Measurements from ENCODE around the gene TRMT10A.

Gene TRMT10A, protein sequence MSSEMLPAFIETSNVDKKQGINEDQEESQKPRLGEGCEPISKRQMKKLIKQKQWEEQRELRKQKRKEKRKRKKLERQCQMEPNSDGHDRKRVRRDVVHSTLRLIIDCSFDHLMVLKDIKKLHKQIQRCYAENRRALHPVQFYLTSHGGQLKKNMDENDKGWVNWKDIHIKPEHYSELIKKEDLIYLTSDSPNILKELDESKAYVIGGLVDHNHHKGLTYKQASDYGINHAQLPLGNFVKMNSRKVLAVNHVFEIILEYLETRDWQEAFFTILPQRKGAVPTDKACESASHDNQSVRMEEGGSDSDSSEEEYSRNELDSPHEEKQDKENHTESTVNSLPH
- total RNA-seq: 8.6 to 9.0 reads per million in 2 donors

- peak; percentile 86 for DNase-seq
Measured at GRCh38 chr4:99563310-99564186, at the start of gene TRMT10A. Gene TRMT10A, minus strand, starts transcription at chr4:99564039. Its CDS starts 4,701 bp downstream, at chr4:99559338.

DNA sequence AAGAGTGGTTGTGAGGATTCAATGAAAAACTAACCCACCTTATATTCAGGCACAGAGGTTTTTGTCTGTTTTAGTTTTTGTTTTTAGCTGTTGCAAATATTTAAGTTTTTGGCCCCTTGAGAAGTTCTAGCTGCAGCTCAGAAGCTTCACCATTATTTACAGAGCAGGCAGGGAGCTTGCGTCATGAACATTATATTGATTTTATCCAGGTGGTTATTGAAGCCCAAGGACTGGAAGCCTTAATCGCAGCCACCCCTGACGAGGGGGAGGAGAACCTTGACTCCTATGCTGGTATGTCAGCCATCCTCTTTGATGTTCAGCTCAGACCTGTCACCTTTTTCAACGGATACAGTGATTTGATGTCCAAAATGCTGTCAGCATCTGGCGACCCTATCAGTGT is 48.9 kb upstream of the TRMT10A start:
- DNase-seq: no peak

GRCh38 chr4:99612281-99612680 is 48.4 kb upstream of the TRMT10A start:
- DNase-seq: no peak

DNA sequence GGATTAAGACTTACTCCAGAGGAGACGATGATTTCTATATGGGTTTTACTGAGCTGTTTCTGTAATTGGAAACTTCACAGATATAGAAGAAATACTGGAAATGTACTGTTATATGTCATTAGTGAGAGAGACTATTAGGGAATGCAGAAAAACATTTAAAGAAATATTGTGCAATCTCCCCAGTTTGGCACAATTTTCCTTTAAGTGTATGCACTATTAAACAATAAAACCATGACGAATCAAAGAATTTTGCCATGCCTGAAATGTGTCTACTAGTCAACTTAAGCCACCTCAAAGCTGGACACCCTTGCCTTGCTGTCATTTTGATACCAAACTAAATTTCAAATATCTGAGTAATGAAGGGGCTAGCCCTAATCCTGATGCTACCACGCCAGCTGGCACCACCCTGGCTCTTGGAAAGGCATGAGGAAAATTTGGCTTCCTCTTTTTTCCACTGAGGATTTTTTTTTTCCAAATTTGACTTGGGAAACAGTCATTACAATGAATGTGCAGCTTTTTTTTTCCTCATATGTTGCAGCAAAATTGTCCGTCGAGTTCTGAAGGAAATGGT is 46.9 kb upstream of the TRMT10A start:
- DNase-seq: no peak

GRCh38 chr4:99608417-99608816 is 44.6 kb upstream of the TRMT10A start:
- DNase-seq: no peak

DNA sequence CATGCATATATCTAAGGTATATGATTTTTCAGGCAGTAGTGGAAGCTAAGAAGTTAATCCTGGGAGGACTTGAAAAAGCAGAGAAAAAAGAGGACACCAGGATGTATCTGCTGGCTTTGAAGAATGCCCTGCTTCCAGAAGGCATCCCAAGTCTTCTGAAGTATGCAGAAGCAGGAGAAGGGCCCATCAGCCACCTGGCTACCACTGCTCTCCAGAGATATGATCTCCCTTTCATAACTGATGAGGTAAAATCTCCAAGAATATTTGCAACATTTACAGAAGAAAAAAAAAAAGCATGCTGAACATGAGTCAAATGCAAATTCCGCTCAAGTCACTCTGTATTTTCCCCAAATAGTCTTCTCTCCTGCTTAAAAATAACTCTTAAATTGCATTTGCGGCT is 42.9 kb upstream of the TRMT10A start:
- no peak for DNase-seq

- DNase-seq: no peak
Measured at GRCh38 chr4:99594818-99595217, 31.0 kb upstream of the TRMT10A start.

- no peak for DNase-seq
Measured at GRCh38 chr4:99593781-99594641, 30.2 kb upstream of the TRMT10A start.

DNA sequence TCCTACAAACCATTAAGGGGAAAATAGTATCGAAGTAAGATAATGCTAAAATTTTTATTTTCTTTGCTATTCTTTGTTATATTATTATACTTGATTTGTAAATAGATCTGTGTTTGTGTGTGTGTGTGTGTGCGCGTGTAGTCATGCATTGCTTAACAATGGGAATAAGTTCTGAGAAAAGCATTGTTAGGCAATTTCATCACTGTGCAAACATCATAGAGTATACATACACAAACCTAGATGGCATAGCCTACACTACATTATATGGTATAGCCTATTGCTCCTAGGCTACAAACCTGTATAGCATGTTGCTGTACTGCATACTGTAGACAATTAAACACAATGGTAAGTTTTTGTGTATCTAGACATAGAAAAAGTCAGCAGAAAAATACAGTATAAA is 27.9 kb upstream of the TRMT10A start:
- DNase-seq: no peak

DNA sequence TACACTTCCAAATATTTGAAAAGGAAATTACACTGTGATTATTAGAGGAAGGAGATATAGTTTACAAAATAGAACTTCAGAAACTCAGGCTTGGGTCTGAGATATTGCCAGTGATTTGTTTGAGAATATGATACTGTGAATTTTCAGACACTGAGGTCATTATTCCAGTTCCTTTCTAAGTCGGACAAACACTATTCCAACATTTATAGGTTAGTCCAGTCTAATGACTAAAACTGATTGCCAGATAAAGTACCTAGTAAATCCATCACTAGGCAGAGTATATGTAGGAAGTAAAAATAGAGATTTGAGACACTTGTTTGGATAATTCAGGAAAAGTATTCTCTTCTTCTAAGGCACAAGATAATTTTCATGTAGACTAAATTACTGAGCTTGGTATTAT is 24.0 kb upstream of the TRMT10A start:
- DNase-seq: no peak

DNA sequence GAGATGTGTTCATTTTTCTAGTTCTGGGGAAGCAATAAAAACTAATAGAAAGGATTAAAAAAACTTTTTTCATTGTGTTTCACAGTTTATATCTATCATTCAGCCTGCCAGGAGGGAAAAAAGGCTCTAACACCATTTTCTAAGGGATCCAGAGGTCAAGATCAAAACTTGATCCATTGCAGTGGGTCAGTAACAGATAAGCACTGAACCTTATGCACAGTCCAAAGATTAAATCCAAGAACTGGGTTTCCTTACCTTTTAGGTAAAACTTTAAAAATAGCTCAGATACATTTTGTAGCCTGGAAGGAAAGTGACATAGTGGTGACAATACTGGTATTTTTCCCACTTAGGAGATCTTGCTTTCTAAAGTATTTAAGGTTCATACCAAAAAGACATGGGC is 23.5 kb upstream of the TRMT10A start:
- no peak for DNase-seq

- DNase-seq: no peak
Measured at GRCh38 chr4:99586797-99587196, 23.0 kb upstream of the TRMT10A start.

GRCh38 chr4:99586322-99586721 is 22.5 kb upstream of the TRMT10A start:
- DNase-seq: no peak

DNA sequence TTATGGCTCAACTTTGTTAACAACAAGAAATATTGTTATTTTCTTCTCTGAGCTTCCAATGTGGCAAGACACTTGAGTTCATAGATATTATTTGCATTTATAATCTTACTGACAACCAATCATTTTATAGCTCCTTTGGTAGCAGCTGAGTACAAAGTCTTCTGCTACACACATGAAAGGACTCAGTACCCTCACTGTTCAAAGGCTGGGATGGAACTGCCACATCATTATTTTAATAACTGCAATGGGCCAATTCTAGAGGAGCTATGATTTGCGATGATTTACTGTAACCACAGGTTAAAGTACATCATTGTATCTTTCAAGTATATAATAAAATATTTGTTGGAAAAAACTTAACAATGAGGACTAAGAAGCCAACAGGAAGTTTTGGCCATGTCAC is 21.7 kb upstream of the TRMT10A start:
- no peak for DNase-seq

DNA sequence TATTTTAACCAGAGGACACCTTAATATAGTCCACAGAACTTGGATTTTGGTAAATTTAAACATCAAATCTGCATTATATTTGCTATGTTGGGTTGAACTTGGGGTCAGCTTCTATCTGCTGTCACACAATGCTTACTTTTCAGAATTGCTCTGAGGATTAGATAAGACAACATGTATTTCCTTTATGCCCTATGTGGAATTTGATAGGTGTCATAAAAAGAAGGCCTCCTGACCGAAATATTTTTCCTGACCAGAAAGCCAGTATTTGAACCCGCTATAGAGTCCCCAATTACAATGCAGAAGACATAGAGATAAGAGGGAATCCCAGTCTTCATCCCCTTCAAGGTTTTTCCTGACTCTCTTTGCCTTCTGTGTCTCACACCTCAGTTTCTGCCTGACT is 14.9 kb upstream of the TRMT10A start:
- no peak for DNase-seq

DNA sequence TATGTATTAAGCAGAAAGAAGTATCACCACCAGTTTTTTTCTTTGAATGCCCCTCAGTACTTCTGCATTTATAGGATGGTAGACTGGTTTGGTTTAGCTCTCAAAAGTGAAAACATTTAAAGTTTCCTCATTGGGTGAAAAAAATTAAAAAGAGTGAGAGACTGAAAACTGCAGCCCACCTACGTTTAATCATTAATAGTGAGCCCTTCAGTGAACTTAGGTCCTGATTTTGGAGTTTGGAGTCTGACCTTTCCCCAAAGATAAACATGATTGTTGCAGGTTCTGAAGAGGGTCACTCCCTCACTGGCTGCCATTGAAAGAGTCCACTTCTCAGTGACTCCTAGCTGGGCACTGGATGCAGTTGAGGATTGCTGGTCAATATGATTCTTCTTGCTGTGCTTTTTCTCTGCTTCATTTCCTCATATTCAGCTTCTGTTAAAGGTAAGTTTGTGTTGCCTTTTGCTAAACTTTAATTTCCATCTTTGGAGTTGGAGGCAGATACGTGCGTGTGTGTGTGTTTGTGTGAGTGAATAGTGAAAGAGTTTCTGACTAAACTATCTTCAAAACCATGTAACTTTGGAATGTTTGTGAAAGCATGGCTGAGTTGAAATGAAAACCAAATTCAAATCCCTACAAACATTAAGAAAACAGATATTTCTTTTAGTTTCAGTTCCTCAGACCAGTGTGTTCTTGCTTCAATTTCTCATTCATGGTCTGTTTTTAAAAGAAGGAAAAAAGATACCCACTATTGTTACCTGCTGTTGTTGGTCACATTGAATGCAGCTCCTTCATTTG is 10.9 kb upstream of the TRMT10A start, which contains the start of gene MTTP:
Gene MTTP, plus strand, starts transcription at position 295 of the 795 bp plus-strand sequence. Its CDS starts 86 bp downstream, at position 381.
- DNase-seq: no peak

DNA sequence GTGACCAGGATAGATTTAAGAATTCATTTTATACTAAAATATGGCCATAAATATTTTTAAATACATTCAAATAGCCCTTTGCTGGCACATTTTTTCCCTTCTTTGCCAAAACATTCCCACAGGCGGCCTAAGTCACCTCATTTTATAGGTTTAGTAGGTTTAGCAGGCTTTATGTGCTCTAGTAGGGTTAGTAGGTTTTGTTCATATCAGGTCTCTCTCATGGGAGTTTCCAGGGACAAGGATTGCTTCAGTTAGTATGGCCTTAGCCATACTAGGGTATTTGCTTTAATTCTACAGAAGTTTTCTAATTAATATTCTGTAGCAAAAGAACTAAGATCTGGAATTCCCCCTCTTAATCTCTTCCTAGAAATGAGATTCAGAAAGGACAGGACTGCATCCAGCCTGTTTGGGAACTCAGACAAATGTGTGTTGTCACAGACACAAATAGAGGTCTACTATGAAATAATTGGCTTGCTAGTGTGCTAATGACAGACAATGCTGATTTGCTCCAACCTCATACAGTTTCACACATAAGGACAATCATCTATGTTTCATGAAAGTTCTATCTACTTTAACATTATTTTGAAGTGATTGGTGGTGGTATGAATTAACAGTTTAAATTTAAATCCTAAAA is 10.0 kb upstream of the TRMT10A start:
- DNase-seq: no peak

DNA sequence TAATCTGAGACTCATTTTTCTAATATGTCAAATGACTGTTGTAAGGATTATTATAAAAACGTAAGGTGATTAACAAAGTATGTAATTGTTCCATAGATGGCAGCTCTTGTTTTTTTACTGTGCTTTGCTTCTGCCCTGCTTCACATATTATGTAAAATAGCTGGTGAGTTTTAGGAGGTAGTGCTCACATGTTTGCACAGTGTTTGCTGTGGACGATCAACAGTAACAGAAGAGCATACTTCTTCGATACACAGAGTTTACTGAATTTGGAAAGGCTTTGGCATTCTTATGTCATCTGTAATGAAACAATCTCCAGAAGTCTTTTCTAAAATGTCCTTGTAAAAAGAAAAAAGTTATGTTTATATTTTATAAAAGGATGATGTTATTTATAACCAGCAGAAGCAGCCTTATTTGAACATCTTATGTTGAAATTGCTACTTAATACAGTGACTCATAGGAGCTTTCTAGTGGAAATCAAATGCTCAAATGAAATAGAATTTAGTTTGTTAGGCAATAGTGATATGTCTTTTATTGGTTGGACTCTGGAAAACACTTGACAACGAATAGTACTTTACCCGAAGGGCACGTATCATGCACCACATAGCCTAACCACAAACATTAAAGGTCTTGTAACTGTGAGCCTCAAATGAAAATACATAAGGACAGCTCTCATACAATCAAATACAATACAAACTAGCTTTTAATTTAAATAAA is 8.8 kb upstream of the TRMT10A start:
- no peak for DNase-seq

GRCh38 chr4:99571883-99572282 is 8.0 kb upstream of the TRMT10A start:
- no peak for DNase-seq

DNA sequence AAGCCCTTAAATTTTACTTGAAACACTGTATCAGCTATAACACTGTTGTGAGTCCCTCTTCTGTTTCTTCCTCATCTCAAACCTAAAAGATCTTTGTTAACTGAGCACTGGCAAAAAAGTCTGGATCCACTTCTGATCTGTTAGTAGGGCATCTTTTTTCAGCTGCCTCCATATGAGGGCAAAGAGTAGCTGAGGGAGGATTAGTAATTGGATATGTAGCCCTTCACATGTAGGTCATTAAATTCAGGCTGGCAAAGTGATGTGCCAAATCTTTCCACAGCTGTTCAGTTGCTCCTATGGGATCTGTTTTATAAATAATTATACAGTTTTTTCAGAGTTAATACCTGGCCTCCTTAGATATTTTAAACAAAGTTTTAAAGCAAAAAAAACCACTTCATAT is 1.1 kb upstream of the TRMT10A start:
- no peak for DNase-seq

DNA sequence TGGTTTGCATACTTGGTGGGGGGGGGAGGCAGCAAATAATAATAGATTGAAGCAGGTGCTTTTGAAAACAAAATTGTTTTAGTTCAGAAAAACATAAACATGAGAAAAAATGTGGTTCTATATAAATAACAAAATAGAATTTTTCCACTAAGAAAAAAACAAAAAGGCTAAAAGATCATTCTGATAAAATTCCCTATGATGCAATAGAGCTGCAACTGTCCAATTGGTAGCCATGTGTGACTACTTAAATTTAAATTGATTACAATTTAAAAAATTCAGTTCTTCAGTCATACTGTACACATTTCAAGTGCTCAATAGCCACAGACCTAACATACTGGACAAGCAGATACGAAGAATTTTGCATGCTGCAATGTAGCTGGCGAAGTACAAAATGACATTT is 11.0 kb downstream of the TRMT10A start:
- no peak for DNase-seq

Data from activated gamma-delta T cell (primary cell).